Ammon's horn (tissue), 1 donor: Measurements from ENCODE around the gene PRKD1.

Source experiments
- DNase-seq: peaks from one replicate; pipeline ENCODE4 v3.0.0-alpha.2; 2016; ENCODE audit warnings: low spot score

The PRKD1 gene

DNA sequence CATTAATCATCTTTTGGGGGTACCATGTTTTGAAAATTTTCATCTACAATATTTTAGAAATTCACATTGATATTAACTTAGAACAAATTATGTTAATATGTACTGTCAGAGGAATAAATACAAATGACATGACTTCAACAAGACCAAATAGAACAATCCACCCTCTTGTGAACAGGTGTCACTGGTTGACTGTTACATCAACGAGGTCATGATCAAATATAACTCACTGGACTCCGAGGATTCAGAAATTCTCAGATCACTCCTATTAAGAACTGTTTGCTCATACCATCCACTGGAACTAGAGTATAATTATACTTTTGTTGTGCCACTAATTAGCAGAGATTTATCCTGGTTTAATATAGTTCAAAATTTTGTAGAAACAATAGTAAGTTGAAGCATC is 318.8 kb downstream of the PRKD1 start:
- no peak for DNase-seq

DNA sequence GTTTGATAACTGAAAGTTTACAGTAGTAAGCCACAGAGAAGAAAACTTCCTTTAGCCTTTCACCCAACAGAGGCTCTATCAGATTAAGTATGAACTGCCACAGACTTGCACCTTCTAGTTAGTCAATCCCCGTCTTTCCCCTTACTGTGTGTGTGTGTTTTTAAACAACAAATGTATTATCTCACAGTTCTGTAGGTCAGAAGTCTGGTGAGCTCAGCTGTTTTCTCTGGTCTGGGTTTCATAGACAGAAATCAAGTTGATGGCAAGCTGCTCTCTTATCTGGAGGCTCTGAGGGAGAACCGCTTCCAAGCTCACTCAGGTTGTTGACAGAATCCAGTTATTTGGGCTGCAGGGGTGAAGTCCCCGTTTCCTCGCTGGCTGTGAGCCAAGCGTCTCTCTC is 320.5 kb downstream of the PRKD1 start:
- DNase-seq: no peak

DNA sequence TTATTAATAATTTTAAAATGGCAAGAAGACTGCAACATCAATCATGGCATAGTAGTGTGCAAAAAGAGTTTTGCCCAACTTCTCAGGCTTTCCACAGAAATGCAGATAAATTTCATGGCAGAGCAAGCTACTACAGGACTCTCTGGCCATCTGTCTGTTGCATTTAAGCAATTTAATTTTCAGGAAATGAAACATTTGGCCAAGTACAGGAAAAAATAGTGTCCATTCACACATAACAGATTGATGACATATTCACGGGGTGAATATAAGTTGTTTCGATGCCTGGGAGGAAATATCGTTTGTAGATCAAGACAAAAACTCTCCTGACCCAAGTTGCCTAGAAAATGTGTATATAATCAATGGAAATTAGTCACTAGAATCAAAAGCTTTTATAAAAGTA is 324.0 kb downstream of the PRKD1 start:
- no peak for DNase-seq

DNA sequence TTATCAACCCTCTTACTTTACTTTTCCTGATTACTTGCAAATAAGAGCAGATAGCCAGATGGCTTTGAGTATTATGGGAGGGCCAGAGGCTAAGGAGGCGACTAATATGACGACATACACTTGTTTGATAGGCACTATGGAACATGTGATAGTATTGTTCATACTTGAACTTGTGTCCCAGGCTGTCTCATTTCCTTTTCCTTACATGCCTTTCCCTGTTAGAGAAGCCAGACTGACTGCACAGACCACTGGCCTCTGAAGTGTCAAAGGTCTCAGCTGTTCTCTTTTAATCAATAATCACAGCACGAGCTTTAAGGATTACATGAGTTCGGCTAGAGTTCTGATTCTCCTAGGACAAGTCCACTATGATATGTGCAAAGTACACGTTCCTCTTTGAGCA is 326.0 kb downstream of the PRKD1 start:
- no peak for DNase-seq

DNA sequence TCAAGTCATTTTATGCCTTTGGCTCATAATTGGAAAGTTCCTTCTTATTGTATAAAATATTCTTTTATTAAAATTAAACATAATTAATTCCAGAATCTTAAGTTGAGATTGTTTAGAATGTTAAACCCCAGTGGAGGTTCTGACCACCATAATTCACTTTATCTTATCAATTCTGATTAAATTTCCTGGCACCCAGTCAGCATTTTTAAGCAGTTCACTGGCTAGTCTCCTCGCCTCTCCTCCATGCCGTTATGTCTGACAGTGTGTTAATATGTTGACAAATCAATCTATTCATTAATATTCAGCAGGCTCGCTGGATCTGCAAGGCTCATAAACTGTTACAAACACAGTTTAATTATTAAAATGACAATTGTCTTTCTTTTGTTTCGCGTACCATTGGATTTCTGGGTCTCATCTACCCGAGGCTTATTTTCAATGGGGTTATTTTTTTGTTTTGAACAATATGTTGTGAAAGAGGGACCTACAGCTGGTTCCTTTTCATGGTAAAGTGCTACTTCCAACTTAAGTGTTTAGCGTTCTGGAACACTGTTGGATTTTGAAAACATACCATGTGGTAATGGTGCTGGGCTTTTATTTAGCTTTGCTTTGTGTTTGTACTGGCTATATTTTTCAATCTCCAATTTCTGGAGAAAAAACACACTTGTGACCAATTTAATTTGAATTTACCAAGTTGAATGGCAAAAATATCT is 339.7 kb downstream of the PRKD1 start:
- DNase-seq: no peak

DNA sequence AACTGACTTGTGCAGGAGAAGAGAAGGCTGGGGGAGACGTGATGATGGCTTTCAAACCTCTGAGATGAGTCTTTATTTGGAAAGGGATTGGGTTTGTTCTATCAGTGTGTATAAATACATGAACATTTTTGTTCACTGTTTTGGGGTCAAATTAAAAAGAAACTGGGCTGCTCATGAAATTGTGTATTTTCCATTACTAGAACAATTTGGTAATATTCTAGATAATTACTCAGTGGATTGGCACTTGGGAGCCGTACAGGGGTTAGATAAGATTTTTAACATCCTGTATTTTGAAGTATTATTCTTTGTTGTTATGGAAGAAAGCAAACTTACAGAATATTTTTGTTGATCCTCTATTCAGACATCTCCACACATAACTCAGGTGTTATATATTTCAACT is 340.6 kb downstream of the PRKD1 start:
- DNase-seq: no peak

DNA sequence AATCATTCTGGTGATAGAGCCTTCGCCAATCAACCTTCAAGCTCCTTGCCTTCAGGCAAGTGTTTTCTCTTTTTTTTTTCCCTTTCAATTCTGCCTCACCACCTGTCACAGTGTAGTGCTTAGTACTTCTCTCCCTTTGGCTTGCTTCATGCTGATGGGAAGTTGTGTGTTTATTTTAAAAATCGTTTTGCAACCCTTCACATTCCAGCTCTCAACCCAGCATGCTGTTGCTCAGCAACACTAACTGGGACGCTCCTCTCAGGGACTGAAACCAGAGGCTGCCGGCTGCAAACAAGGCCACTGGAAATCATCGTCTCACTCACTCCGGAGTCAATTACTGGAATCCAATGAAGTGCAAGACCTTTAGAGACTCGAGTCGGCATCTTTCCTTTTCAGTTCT is 342.7 kb downstream of the PRKD1 start:
- DNase-seq: peak; percentile 75

DNA sequence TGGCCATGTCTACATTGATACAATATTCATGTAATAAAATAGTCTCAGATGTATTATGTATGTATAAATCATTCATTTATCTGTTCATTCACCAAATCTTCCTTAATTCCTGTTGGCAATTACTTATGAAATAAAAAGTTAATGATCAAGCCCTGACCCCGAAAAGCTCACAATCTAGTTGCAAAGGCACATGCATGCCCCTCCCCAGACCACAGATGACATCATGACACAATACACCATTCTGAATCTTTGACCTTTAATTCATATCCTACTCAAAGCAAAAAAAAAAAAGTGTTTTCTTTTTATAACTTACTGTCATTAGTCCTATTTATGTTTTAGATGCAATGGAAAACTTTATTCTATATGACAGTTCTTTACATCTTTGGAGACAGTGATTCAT is 346.9 kb downstream of the PRKD1 start:
- DNase-seq: no peak

DNA sequence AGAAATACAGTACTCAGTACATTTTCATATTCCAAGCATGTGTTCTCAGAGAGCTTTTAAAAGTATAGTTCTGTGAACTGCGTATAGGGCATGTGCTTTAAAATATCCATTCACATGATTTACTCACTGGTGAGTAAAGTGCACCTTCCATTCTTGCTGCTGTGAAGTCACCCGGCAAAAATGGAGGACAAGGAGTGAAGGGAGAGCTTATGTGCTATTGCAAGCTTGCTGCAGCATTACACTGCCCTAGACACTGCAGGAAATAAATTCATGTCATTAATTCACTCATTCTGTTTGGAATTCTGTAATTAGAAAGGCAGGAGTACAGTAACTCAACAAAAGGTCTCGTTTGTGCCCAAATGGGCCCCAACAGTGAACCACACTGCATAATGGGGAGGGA is 347.8 kb downstream of the PRKD1 start:
- no peak for DNase-seq

DNA sequence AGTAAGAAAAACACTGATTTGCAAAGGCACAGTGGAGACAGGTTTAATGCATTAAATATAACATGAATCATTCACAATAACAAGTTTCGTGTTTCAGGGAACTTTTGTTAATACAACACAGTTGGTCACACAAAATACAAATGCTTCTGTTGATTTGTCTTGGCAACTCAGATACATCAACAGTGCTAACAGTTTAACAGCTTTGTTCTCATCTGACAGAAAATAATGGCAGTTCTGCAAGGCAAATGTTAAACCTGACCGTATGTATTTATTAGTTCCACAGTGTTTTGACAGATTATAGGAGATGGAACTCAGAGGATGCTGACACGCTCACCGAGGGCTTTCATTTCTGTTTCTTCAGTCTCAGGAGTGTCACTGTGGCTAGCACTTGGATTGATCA is 350.7 kb downstream of the PRKD1 start:
- no peak for DNase-seq

DNA sequence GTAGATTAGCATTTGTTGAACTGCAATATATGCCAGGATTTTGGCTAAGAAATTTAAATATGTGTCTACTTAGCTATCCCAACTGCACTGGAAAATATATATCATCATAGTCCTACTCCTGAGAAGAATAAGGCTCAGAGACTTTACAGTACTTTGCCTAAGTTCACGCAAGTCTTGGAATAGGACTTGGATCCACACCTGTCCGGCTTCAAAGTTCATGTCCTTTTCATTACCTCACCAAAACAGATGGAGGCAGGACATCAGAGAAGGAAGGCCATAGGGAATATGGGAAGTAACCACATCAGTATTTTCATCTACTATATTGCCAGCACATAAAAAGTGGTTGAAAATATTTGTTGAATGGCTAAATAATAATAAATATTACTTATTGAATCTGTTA is 358.5 kb downstream of the PRKD1 start:
- no peak for DNase-seq

DNA sequence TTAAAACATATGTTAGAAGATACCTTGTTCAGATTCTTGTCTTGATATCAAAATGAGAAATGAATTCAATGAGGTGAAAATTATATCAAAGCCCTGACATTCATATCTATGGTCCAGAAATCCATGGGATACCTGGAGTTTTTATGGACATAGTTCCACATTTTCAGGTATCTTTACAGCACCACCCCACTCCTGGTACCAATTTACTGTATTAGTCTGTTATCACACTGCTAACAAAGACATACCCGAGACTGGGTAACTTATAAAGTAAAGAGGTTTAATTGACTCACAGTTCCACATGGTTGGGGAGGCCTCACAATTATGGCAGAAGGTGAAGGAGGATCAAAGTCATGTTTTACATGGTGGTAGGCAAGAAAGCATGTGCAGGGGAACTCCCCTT is 361.5 kb downstream of the PRKD1 start:
- no peak for DNase-seq

DNA sequence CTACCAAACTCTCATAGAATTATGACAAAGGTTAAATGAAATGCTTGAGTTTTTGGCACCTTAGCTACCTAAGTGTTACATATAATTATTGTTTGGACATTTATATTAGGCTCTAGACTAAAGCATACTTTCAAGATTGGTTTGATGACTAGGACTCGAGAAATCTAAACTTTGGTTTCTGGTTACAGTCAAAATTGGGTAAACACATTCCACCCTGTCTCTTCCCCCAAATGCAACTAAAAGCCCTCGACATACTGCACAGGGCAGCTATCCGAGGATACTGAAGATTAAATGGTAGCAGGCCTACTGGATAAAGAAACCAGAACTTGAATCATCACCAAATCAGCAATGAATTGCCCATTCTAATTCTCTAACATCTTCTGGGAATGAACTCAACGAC is 369.1 kb downstream of the PRKD1 start:
- no peak for DNase-seq

DNA sequence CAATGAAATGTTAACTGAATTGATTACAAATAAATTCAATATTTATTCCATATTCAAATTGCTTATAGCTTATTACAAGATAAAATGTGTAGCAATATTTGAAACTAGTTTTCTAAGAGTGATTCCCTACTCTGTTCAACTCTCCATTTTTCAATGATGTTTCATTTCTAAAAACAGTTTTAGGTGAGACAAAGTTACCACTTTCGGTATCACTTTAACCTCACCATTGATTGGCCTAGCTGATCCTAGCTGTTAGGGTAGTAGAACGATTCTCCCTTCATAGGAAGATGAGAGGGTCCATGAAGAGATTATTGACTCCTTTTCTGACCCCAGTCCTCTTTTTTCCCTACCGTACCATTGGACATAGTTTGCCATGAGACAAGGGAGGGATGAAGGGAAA is 373.3 kb downstream of the PRKD1 start:
- DNase-seq: no peak

DNA sequence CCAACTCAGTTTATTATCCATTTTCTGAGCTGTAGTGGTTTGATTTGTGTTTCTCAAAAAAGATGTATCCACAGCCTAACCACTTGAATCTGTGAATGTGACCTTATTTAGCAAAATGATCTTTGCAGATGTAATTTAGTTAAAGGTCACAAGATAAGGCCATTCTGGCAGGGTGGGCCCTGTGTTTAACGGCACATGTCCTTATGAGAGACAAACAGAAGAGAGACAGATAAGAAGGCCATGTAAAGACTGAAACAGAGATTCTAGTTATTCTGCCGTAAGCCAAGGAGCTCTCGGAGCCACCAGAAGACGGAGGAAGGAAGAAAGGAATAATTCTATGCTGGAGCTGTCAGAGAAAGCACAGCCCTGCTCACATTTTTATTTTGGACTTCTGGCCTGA is 374.2 kb downstream of the PRKD1 start:
- DNase-seq: no peak

DNA sequence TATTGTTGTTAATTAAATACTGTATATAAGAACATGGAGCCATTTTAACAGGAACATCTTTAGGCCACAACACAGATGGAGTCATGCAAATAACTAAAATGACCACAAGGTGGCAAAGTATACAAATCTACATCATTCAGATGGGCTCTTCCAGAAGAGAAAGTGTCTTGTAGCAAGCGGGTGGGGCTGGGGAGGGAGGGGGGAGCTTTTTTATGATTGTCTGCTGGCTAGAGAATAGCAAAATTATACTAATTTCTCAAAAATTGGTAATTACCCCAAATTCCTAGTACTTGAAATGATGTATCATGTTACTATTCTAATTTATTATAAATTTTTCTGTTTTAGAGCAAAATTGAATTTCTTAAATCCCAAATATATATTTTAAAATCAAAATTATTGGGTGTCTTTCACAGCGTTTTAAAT is 378.7 kb downstream of the PRKD1 start:
- peak; percentile 81 for DNase-seq

DNA sequence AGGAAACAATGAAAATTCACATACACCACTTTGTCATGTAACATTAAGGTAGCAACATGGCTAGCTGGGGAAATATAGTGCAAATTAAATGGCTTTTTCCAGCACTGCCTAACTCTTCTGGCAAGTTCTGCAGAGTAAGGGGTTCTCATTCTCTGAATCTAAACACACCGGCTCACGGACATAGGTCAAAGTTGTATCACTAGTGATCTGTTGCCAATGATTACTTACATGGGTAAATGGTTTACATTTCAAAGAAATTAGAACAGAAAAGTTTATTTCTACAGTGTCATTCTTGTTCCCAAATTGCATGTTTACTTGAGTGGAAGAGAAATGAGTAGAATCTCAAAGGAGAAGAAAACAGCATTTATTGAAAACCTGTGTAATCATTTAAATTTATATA is 381.9 kb downstream of the PRKD1 start:
- no peak for DNase-seq

DNA sequence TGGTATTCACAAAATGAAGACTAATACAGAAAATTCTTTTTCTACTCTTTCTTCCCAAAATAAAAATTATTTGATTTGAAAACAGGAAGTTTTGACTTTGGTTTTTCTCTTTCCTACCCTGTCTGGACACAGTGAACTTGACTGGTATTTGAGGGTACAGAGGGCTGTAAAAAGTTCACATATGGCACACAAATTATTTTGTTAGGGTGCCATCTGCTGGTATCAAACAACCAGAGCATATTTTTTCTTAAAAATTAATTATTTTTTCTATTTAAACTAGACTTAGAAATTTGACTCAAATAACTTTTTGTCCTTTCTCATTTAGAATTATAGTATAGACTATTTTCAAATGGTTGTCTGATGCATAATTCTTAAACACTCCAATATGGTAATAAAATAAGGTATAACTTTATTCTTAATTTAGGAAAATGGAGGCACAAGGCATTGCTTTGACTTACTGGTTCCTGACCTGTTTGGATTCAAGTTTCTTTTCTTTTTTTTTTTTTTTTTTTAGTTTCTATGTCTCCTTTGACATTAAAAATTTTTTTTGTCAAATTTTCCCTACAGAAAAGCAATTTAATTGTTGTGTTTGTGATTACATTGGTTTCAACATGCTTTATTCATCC is 390.6 kb downstream of the PRKD1 start:
- no peak for DNase-seq

DNA sequence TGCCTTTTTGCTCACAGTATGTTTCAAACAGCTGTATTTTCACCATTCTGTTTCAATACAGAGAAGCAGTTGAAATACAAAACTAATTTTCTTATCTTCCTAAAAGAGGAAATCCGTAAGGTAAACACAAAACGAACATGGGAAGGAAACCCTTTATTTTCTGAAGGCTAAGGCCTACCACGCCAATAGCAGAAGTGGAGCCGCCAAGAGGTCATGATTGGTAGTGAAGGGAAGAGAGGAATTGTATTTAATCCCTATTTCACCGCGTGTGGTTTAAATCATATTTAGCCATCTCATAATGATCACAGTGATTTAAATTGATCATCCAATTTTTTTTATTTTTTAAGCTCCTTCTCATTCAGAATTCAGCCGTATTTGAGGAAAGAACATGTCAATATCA is 398.2 kb downstream of the PRKD1 start:
- DNase-seq: no peak

DNA sequence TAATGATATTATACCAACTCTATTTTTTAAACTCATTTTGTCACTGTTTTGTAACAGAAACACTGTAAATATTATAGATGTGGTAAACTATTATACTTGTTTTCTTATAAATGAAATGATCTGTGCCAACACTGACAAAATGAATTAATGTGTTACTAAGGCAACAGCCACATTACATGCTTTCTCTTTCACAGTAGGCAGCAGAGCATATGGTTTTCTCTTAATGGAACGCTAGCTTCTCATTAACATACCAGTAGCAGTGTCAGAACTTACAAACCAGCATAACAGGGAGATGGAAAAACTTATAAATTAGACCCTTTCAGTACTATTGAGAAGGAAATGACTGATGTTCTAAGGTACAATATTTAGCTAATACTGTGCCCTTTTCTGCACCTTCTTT is 398.8 kb downstream of the PRKD1 start:
- DNase-seq: peak; percentile 29

DNA sequence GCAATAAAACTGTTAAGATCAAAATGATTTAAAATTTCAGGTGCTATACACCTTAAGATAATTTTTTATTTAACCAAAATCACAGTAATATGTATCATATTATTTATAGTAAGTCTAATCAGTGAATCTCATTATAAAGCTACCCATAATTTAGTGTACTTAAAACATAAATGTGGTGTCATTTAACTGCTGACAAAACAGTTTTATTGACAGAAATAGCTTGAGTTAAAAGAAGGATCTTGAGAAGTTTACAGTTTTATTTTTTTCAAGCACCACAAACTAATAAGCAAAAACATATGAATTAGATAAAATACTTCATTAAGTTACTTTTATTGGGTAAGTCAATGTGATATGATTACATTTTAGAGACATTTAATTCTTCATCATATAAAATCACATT is 400.4 kb downstream of the PRKD1 start:
- DNase-seq: no peak
